SU-DHL-6 (cell line): ENCODE measurements around the gene EIF3B.
"Not testable (repeated sequence)": the region's sequence is repeated elsewhere in the genome, so short reads cannot be mapped to it uniquely, and the experiment has no call there.

Source experiments
- H2AFZ ChIP-seq: fragments of 200-600 bp; sonication (generic); 2 replicates; pipeline ENCODE4 v1.6.1; 2014; ENCODE audit warnings: low read depth, mild to moderate bottlenecking, moderate library complexity, mixed read lengths, antibody characterized with exemption, low read length; ENCODE audit not compliant: severe bottlenecking
- H3F3A ChIP-seq: fragments of 200-600 bp; shearing (Covaris generic); 2 replicates; pipeline ENCODE4 v1.6.0; 2016; ENCODE audit warnings: antibody characterized with exemption, mild to moderate bottlenecking; ENCODE audit not compliant: insufficient read depth
- H3K27ac ChIP-seq: fragments of 200-600 bp; sonication (generic); 2 replicates; pipeline ENCODE4 v1.5.1; 2016; ENCODE audit warnings: low read depth, mild to moderate bottlenecking, low read length, moderate library complexity, mixed read lengths
- H3K27me3 ChIP-seq: fragments of 200-600 bp; sonication (generic), shearing (Covaris generic); 2 replicates; pipeline ENCODE4 v1.6.0; 2014; ENCODE audit warnings: mild to moderate bottlenecking, low read length
- H3K36me3 ChIP-seq: fragments of 200-600 bp; sonication (generic); 2 replicates; pipeline ENCODE4 v1.6.1; 2014; ENCODE audit warnings: mild to moderate bottlenecking, low read length, mixed read lengths
- H3K4me2 ChIP-seq: fragments of 300-600, 200-600 bp; shearing (Covaris generic), sonication (generic); 2 replicates; pipeline ENCODE4 v1.6.0; 2014; ENCODE audit warnings: low read length, low read depth, mild to moderate bottlenecking; ENCODE audit not compliant: poor library complexity, severe bottlenecking
- H3K4me3 ChIP-seq: fragments of 200-600 bp; sonication (generic); 2 replicates; pipeline ENCODE4 v1.5.1; 2014; ENCODE audit warnings: antibody characterized with exemption, low read length, mild to moderate bottlenecking, mixed read lengths; ENCODE audit not compliant: insufficient read depth, poor library complexity, severe bottlenecking
- H3K79me2 ChIP-seq: fragments of 200-600 bp; sonication (generic); 2 replicates; pipeline ENCODE4 v1.6.1; 2014; ENCODE audit warnings: mild to moderate bottlenecking, low read length, moderate library complexity; ENCODE audit not compliant: insufficient read depth
- H3K9ac ChIP-seq: fragments of 200-600 bp; sonication (generic); 2 replicates; pipeline ENCODE4 v1.7.0; 2014; ENCODE audit warnings: mild to moderate bottlenecking, low read length
- H3K9me2 ChIP-seq: fragments of 200-600 bp; sonication (generic); replicated peaks from 2 replicates; pipeline ENCODE4 v1.6.1; 2014; ENCODE audit warnings: low read length; ENCODE audit not compliant: insufficient read depth
- H3K9me3 ChIP-seq: fragments of 200-600 bp; sonication (generic); 2 replicates; pipeline ENCODE4 v1.6.1; 2014; ENCODE audit warnings: low read length, mixed read lengths; ENCODE audit not compliant: insufficient read depth
- H4K20me1 ChIP-seq: fragments of 200-600 bp; sonication (generic); 2 replicates; pipeline ENCODE4 v1.6.1; 2014; ENCODE audit warnings: low read depth, mild to moderate bottlenecking, antibody characterized with exemption, low read length, moderate library complexity, mixed read lengths
- CTCF ChIP-seq: fragments of 200-600 bp; sonication (generic); IDR thresholded peaks from one replicate; pipeline ENCODE4 v1.5.1; 2017; ENCODE audit warnings: antibody characterized with exemption, mild to moderate bottlenecking, low read length, moderate library complexity; ENCODE audit not compliant: insufficient read depth, poor library complexity, severe bottlenecking
- EZH2phosphoT487 ChIP-seq: fragments of 200-600 bp; sonication (generic), shearing (Covaris generic); conservative IDR thresholded peaks from 2 replicates; pipeline ENCODE4 v1.6.1; 2018; ENCODE audit warnings: mild to moderate bottlenecking, antibody characterized with exemption, low read length, moderate library complexity, mixed read lengths

Gene EIF3B

GRCh38 chr7:2376351-2377154 lies 21.9 kb downstream of the EIF3B start:
- no peaks in the 10 kb centered on the region for H3K27me3 ChIP-seq
- no peak overlapping the region for H3K27ac ChIP-seq
- no peaks in the 10 kb centered on the region for H3K9me2 ChIP-seq
- no peaks in the 10 kb centered on the region; the same call in 1 of the 2 replicates for H4K20me1 ChIP-seq
- no peaks in the 10 kb centered on the region for H3F3A ChIP-seq
- H3K4me3 ChIP-seq = no peak overlapping the region
- no peak overlapping the region for H2AFZ ChIP-seq
- H3K79me2 ChIP-seq = peaks cover 57% of the 10 kb centered on the region
- no peak for TF ChIP-seq EZH2phosphoT487
- TF ChIP-seq CTCF = no peak
- H3K9me3 ChIP-seq = no peaks in the 10 kb centered on the region
- H3K9ac ChIP-seq = no peak overlapping the region
- H3K4me2 ChIP-seq = no peak overlapping the region
- peaks cover 29% of the 10 kb centered on the region for H3K36me3 ChIP-seq

GRCh38 chr7:2377492-2377891 lies 22.9 kb downstream of the EIF3B start:
- not testable (repeated sequence) for H4K20me1 ChIP-seq, H3K27ac ChIP-seq, H3K4me3 ChIP-seq, H2AFZ ChIP-seq, H3K9me3 ChIP-seq, H3K27me3 ChIP-seq, H3K4me2 ChIP-seq, H3K9me2 ChIP-seq, H3K9ac ChIP-seq, H3F3A ChIP-seq
- H3K79me2 ChIP-seq = peaks cover 49% of the 10 kb centered on the region
- H3K36me3 ChIP-seq = peaks cover 22% of the 10 kb centered on the region

- not testable (repeated sequence) for H3K4me2 ChIP-seq, H3K27ac ChIP-seq, H4K20me1 ChIP-seq, H3K9me2 ChIP-seq, H3K4me3 ChIP-seq, H3K9me3 ChIP-seq, H3K9ac ChIP-seq, H3F3A ChIP-seq, H3K27me3 ChIP-seq, H2AFZ ChIP-seq
- Histone ChIP-seq H3K79me2 (peaks cover 43% of the 10 kb centered on the region), H3K36me3 (peaks cover 22% of the 10 kb centered on the region)
Observed at GRCh38 chr7:2378125-2378524, 23.5 kb downstream of the EIF3B start.

- no peaks in the 10 kb centered on the region; the same call in 1 of the 2 replicates for H4K20me1 ChIP-seq
- H3K9ac ChIP-seq = no peak overlapping the region
- H3K9me2 ChIP-seq = no peaks in the 10 kb centered on the region
- H3F3A ChIP-seq = no peaks in the 10 kb centered on the region
- H3K9me3 ChIP-seq = no peaks in the 10 kb centered on the region
- no peak overlapping the region for H3K4me2 ChIP-seq
- no peak overlapping the region for H2AFZ ChIP-seq
- H3K36me3 ChIP-seq = peaks cover 22% of the 10 kb centered on the region
- TF ChIP-seq EZH2phosphoT487 = no peak
- TF ChIP-seq CTCF = no peak
- no peaks in the 10 kb centered on the region for H3K27me3 ChIP-seq
- H3K27ac ChIP-seq = no peak overlapping the region
- H3K4me3 ChIP-seq = no peak overlapping the region
- peaks cover 33% of the 10 kb centered on the region for H3K79me2 ChIP-seq
Observed at GRCh38 chr7:2379161-2379560, 24.5 kb downstream of the EIF3B start.
